ENCODE measurements around the gene NUP88. TPM values are rescaled to one million over a fixed set of nuclear protein-coding genes. Genes with fewer than 3 reads are reported as not detected.

NUP88 gene
- total and polyA plus RNA-seq, 4 donors: 28.2 to 56.5 (median 46.9) TPM

GRCh38 chr17:5410594-5411272 lies 8.7 kb downstream of the NUP88 start:
- no peak for ATAC-seq (ENCODE audit: low FRiP score)
- no peaks in the 10 kb centered on the region for H3K27me3 ChIP-seq (ENCODE audit: control insufficient read depth in 1 of 2, insufficient read depth in 2 of 2, low read length in 1 of 2)
- intact Hi-C loops (cut with DNase I): no loop called here
- no peak for DNase-seq
- H3K36me3 ChIP-seq (ENCODE audit: control insufficient read depth in 1 of 2, insufficient read depth in 2 of 2, low read length in 1 of 2): peaks cover 10 to 14% of the 10 kb centered on the region in 2 donors
- peaks cover 0 to 3% of the 10 kb centered on the region in 2 donors for H3K4me1 ChIP-seq (ENCODE audit: control insufficient read depth in 1 of 2, insufficient read depth in 2 of 2, low read length in 2 of 2)
- WGBS, 2 donors: 92% methylated on average over 7 of the region's 7 CpGs
- H3K4me3 ChIP-seq (ENCODE audit: low read length in 2 of 2): no peak overlapping the region
- H3K9me3 ChIP-seq (ENCODE audit: control insufficient read depth, low read length): no peaks in the 10 kb centered on the region
- no peak overlapping the region for H3K27ac ChIP-seq (ENCODE audit: low read depth in 1 of 2, low read length in 2 of 2)

GRCh38 chr17:5408186-5408585 lies 11.3 kb downstream of the NUP88 start:
- H3K36me3 ChIP-seq (ENCODE audit: control insufficient read depth in 1 of 2, insufficient read depth in 2 of 2, low read length in 1 of 2): peaks cover 13 to 17% of the 10 kb centered on the region in 2 donors
- H3K4me1 ChIP-seq (ENCODE audit: control insufficient read depth in 1 of 2, insufficient read depth in 2 of 2, low read length in 2 of 2): no peaks in the 10 kb centered on the region
- DNase-seq: no peak
- no peak for ATAC-seq (ENCODE audit: low FRiP score)
- no peak overlapping the region for H3K27ac ChIP-seq (ENCODE audit: low read depth in 1 of 2, low read length in 2 of 2)
- H3K27me3 ChIP-seq (ENCODE audit: control insufficient read depth in 1 of 2, insufficient read depth in 2 of 2, low read length in 1 of 2): no peaks in the 10 kb centered on the region
- 82% methylated on average over 5 of the region's 5 CpGs for WGBS, 2 donors
- H3K4me3 ChIP-seq (ENCODE audit: low read length in 2 of 2): no peak overlapping the region
- no peaks in the 10 kb centered on the region for H3K9me3 ChIP-seq (ENCODE audit: control insufficient read depth, low read length)
- intact Hi-C loops (cut with DNase I): no loop called here

GRCh38 chr17:5405400-5405799 lies 14.1 kb downstream of the NUP88 start:
- Histone ChIP-seq H3K36me3 (ENCODE audit: control insufficient read depth in 1 of 2, insufficient read depth in 2 of 2, low read length in 1 of 2) (peaks cover 15 to 16% of the 10 kb centered on the region in 2 donors), H3K4me3 (ENCODE audit: low read length in 2 of 2) (no peak overlapping the region), H3K4me1 (ENCODE audit: control insufficient read depth in 1 of 2, insufficient read depth in 2 of 2, low read length in 2 of 2) (no peaks in the 10 kb centered on the region), H3K27ac (ENCODE audit: low read depth in 1 of 2, low read length in 2 of 2) (no peak overlapping the region), H3K27me3 (ENCODE audit: control insufficient read depth in 1 of 2, insufficient read depth in 2 of 2, low read length in 1 of 2) (no peaks in the 10 kb centered on the region), H3K9me3 (ENCODE audit: control insufficient read depth, low read length) (no peaks in the 10 kb centered on the region)
- intact Hi-C loops (cut with DNase I): no loop called here
- 82 to 86% methylated on average over 4 of the region's 4 CpGs for WGBS, 2 donors
- ATAC-seq (ENCODE audit: low FRiP score): no peak
- no peak for DNase-seq

GRCh38 chr17:5399767-5400166 lies 19.7 kb downstream of the NUP88 start:
- intact Hi-C loops (cut with DNase I): no loop called here
- Histone ChIP-seq H3K4me1 (ENCODE audit: control insufficient read depth in 1 of 2, insufficient read depth in 2 of 2, low read length in 2 of 2) (no peaks in the 10 kb centered on the region), H3K9me3 (ENCODE audit: control insufficient read depth, low read length) (no peaks in the 10 kb centered on the region), H3K27me3 (ENCODE audit: control insufficient read depth in 1 of 2, insufficient read depth in 2 of 2, low read length in 1 of 2) (no peaks in the 10 kb centered on the region), H3K36me3 (ENCODE audit: control insufficient read depth in 1 of 2, insufficient read depth in 2 of 2, low read length in 1 of 2) (peaks cover 5 to 6% of the 10 kb centered on the region in 2 donors), H3K27ac (ENCODE audit: low read depth in 1 of 2, low read length in 2 of 2) (no peak overlapping the region), H3K4me3 (ENCODE audit: low read length in 2 of 2) (no peak overlapping the region)
- WGBS, 2 donors: 88 to 90% methylated on average over 6 of the region's 6 CpGs
- DNase-seq: no peak
- no peak for ATAC-seq (ENCODE audit: low FRiP score)

- no peaks in the 10 kb centered on the region for H3K4me1 ChIP-seq (ENCODE audit: control insufficient read depth in 1 of 2, insufficient read depth in 2 of 2, low read length in 2 of 2)
- H3K4me3 ChIP-seq (ENCODE audit: low read length in 2 of 2): no peak overlapping the region
- peaks cover under 1 to 5% of the 10 kb centered on the region in 2 donors for H3K36me3 ChIP-seq (ENCODE audit: control insufficient read depth in 1 of 2, insufficient read depth in 2 of 2, low read length in 1 of 2)
- DNase-seq (no peak), ATAC-seq (ENCODE audit: low FRiP score) (no peak)
- 92 to 98% methylated on average over 2 of the region's 2 CpGs for WGBS, 2 donors
- intact Hi-C loops (cut with DNase I): no loop called here
- H3K27me3 ChIP-seq (ENCODE audit: control insufficient read depth in 1 of 2, insufficient read depth in 2 of 2, low read length in 1 of 2): no peaks in the 10 kb centered on the region
- no peaks in the 10 kb centered on the region for H3K9me3 ChIP-seq (ENCODE audit: control insufficient read depth, low read length)
- H3K27ac ChIP-seq (ENCODE audit: low read depth in 1 of 2, low read length in 2 of 2): no peak overlapping the region
Measured at GRCh38 chr17:5396612-5397011, 22.9 kb downstream of the NUP88 start.

- Histone ChIP-seq H3K9me3 (ENCODE audit: control insufficient read depth, low read length) (no peaks in the 10 kb centered on the region), H3K27ac (ENCODE audit: low read depth in 1 of 2, low read length in 2 of 2) (no peak overlapping the region), H3K27me3 (ENCODE audit: control insufficient read depth in 1 of 2, insufficient read depth in 2 of 2, low read length in 1 of 2) (no peaks in the 10 kb centered on the region), H3K36me3 (ENCODE audit: control insufficient read depth in 1 of 2, insufficient read depth in 2 of 2, low read length in 1 of 2) (peaks cover 6 to 9% of the 10 kb centered on the region in 2 donors), H3K4me1 (ENCODE audit: control insufficient read depth in 1 of 2, insufficient read depth in 2 of 2, low read length in 2 of 2) (no peaks in the 10 kb centered on the region), H3K4me3 (ENCODE audit: low read length in 2 of 2) (no peak overlapping the region)
- intact Hi-C loops (cut with DNase I): no loop called here
- 88 to 90% methylated on average over 5 of the region's 5 CpGs for WGBS, 2 donors
- DNase-seq (no peak), ATAC-seq (ENCODE audit: low FRiP score) (no peak)
Measured at GRCh38 chr17:5391678-5392077, 27.8 kb downstream of the NUP88 start.

GRCh38 chr17:5381542-5381941 lies 37.9 kb downstream of the NUP88 start:
- Histone ChIP-seq H3K4me1 (ENCODE audit: control insufficient read depth in 1 of 2, insufficient read depth in 2 of 2, low read length in 2 of 2) (no peaks in the 10 kb centered on the region), H3K36me3 (ENCODE audit: control insufficient read depth in 1 of 2, insufficient read depth in 2 of 2, low read length in 1 of 2) (peaks cover 11 to 13% of the 10 kb centered on the region in 2 donors), H3K27me3 (ENCODE audit: control insufficient read depth in 1 of 2, insufficient read depth in 2 of 2, low read length in 1 of 2) (no peaks in the 10 kb centered on the region), H3K4me3 (ENCODE audit: low read length in 2 of 2) (no peak overlapping the region), H3K9me3 (ENCODE audit: control insufficient read depth, low read length) (no peaks in the 10 kb centered on the region), H3K27ac (ENCODE audit: low read depth in 1 of 2, low read length in 2 of 2) (no peak overlapping the region)
- ATAC-seq (ENCODE audit: low FRiP score) (no peak), DNase-seq (no peak)
- intact Hi-C loops (cut with DNase I): no loop called here
- WGBS, 2 donors: 93 to 95% methylated on average over 4 of the region's 4 CpGs

- intact Hi-C loops (cut with DNase I): no loop called here
- H3K27ac ChIP-seq (ENCODE audit: low read depth in 1 of 2, low read length in 2 of 2): no peak overlapping the region
- no peaks in the 10 kb centered on the region for H3K27me3 ChIP-seq (ENCODE audit: control insufficient read depth in 1 of 2, insufficient read depth in 2 of 2, low read length in 1 of 2)
- H3K36me3 ChIP-seq (ENCODE audit: control insufficient read depth in 1 of 2, insufficient read depth in 2 of 2, low read length in 1 of 2): peaks cover 11 to 13% of the 10 kb centered on the region in 2 donors
- WGBS, 2 donors: 61 to 66% methylated on average over 7 of the region's 7 CpGs
- no peaks in the 10 kb centered on the region for H3K4me1 ChIP-seq (ENCODE audit: control insufficient read depth in 1 of 2, insufficient read depth in 2 of 2, low read length in 2 of 2)
- ATAC-seq (ENCODE audit: low FRiP score) (no peak), DNase-seq (no peak)
- H3K9me3 ChIP-seq (ENCODE audit: control insufficient read depth, low read length): no peaks in the 10 kb centered on the region
- no peak overlapping the region for H3K4me3 ChIP-seq (ENCODE audit: low read length in 2 of 2)
Measured at GRCh38 chr17:5380491-5381135, 38.8 kb downstream of the NUP88 start.

All from aorta (tissue), 5 donors.